NCI-H446 treated with DMSO at 0.1 percent for 48 hours (cell line): ENCODE measurements around the gene ZCCHC13.
"Not testable (repeated sequence)": the region's sequence is repeated elsewhere in the genome, so short reads cannot be mapped to it uniquely, and the experiment has no call there.

ENCODE experiments used
- DNase-seq: peaks from one replicate; lab custom pipeline; 2025; lab: John Stamatoyannopoulos, UW

ZCCHC13 gene

GRCh38 chrX:74304016-74304415 is at the start of gene ZCCHC13:
ZCCHC13 (plus strand) TSS chrX:74304180; CDS start chrX:74304267, 87 bp downstream.
- DNase-seq: no peak

GRCh38 chrX:74258111-74258510 is 45.9 kb upstream of the ZCCHC13 start:
- not testable (repeated sequence) for DNase-seq

- DNase-seq: no peak
These were observed 44.0 kb upstream of the ZCCHC13 start for GRCh38 chrX:74259885-74260491.

GRCh38 chrX:74262452-74263209 is 41.3 kb upstream of the ZCCHC13 start:
- no peak for DNase-seq

GRCh38 chrX:74270393-74270792 is 33.6 kb upstream of the ZCCHC13 start:
- DNase-seq: no peak

- DNase-seq: no peak
These were observed 31.8 kb upstream of the ZCCHC13 start for GRCh38 chrX:74272230-74272629.

- DNase-seq: no peak
These were observed 29.5 kb upstream of the ZCCHC13 start for GRCh38 chrX:74274516-74274915.

- no peak for DNase-seq
These were observed 26.7 kb upstream of the ZCCHC13 start for GRCh38 chrX:74277320-74277719.

- DNase-seq: no peak
These were observed 26.1 kb upstream of the ZCCHC13 start for GRCh38 chrX:74277846-74278245.

GRCh38 chrX:74280759-74281158 is 23.2 kb upstream of the ZCCHC13 start:
- DNase-seq: no peak

GRCh38 chrX:74284391-74284952 is 19.5 kb upstream of the ZCCHC13 start:
- no peak for DNase-seq

GRCh38 chrX:74286950-74287740 is 16.8 kb upstream of the ZCCHC13 start:
- no peak for DNase-seq

GRCh38 chrX:74291577-74291963 is 12.4 kb upstream of the ZCCHC13 start:
- DNase-seq: peak; percentile 31

- peak; percentile 80 for DNase-seq
These were observed 11.8 kb upstream of the ZCCHC13 start for GRCh38 chrX:74291964-74292807.

- DNase-seq: no peak
These were observed 11.2 kb upstream of the ZCCHC13 start for GRCh38 chrX:74292808-74293123.

- DNase-seq: peak; percentile 58
These were observed 10.5 kb upstream of the ZCCHC13 start for GRCh38 chrX:74293343-74293946.

- DNase-seq: no peak
These were observed 8.9 kb upstream of the ZCCHC13 start for GRCh38 chrX:74295101-74295500.

GRCh38 chrX:74297766-74298165 is 6.2 kb upstream of the ZCCHC13 start:
- no peak for DNase-seq

- no peak for DNase-seq
These were observed 3.1 kb upstream of the ZCCHC13 start for GRCh38 chrX:74300869-74301268.

- no peak for DNase-seq
These were observed 14.7 kb downstream of the ZCCHC13 start for GRCh38 chrX:74318672-74319071.

GRCh38 chrX:74319321-74319720 is 15.3 kb downstream of the ZCCHC13 start:
- not testable (repeated sequence) for DNase-seq
